Stimulated activated naive CD4-positive, alpha-beta T cell treated with Interleukin-2 at 50 U/mL for 16 hours (primary cell): ENCODE data around the gene ETNK2.
A peak's percentile ranks its signal among the peaks of the same experiment; 100 is the strongest.

Source experiments
- DNase-seq: peaks from one replicate; lab custom pipeline; 2025; lab: John Stamatoyannopoulos, UW

Gene ETNK2

GRCh38 chr1:204151552-204152309, at the start of gene ETNK2:
Gene ETNK2 (minus strand): TSS chr1:204152044. CDS start chr1:204151852, 192 bp downstream.
- peak; percentile 43 for DNase-seq

DNA sequence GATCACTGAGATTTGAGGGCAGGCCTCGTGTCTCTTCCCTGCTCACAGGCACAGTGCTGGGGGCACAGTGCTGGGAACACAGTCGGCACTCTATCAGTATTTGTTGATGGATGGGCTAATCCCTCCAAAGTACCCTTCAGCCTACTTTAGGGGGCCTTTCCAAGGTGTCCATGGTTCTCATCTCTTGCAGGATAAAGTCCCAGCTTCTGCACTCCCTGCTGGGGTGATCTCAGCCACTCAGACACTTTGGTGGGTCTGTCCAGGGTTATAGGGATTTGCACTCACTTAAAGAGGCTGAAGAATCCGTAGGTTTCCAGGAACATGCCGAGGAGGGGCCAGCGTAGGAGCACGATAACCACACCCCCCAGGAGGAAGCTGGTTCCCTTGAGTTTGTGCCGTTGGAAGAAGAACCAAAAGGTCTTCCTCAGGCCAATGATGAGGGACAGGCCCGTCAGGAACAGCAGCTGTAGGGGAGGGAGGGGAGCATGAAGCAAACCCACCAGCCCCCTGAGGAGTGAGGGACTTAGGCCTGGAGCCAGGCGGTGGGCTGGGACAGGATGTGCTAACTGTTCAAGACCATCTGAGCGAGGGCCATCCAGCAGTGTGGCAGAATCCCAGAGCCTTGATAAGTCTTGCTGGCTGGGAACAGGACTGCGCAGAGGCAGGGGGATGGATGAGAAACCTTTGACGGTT, 49.6 kb upstream of the ETNK2 start:
- no peak for DNase-seq

DNA sequence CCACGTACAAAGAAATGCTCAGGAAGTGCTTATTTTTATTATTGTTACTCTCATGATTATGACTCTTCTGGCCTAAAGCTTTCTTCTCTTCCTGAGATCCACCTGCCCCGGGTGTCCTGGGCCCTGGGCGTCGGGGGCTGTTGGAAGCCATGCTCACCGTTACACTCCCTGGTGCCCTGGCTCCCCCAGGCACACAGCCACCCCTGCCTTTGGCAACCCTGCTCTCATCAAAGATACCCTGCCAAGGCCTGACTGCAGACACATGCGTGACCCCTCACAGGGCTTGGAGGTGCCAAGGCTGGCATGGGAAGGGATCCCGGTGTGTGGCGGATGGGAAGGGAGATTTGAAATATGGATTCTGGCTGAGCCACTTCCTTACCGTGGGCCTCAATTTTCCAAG, 47.7 kb upstream of the ETNK2 start:
- DNase-seq, result no peak

- DNase-seq, result no peak
These were observed 46.8 kb upstream of the ETNK2 start for GRCh38 chr1:204198348-204199340.

- no peak for DNase-seq
These were observed 45.2 kb upstream of the ETNK2 start for GRCh38 chr1:204197068-204197467.

- DNase-seq, result no peak
These were observed 44.4 kb upstream of the ETNK2 start, which contains the start of gene KISS1 for GRCh38 chr1:204196068-204196795. Gene KISS1 (minus strand): TSS chr1:204196491. CDS start chr1:204192876, 3,615 bp downstream.

- no peak for DNase-seq
These were observed 42.9 kb upstream of the ETNK2 start for GRCh38 chr1:204194771-204195170.

DNA sequence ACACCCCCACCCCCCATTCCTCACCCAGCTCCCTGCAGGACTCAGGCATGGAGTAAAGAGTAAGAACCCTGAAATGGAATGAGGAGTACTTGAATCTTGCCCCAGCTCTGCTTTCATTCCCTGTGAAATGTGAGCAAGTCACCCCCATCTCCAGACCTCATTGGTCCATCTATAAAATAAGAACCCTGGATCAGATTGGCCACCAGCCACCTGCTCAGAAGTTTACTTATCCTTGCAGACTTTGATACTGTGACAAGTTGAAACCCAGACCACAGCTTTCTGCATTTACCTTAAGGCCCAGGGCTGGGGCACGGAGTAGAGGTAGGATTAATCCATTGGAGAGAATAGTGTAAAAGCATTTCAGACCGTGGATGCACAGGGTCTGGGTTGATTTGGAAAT, 42.2 kb upstream of the ETNK2 start:
- no peak for DNase-seq

DNA sequence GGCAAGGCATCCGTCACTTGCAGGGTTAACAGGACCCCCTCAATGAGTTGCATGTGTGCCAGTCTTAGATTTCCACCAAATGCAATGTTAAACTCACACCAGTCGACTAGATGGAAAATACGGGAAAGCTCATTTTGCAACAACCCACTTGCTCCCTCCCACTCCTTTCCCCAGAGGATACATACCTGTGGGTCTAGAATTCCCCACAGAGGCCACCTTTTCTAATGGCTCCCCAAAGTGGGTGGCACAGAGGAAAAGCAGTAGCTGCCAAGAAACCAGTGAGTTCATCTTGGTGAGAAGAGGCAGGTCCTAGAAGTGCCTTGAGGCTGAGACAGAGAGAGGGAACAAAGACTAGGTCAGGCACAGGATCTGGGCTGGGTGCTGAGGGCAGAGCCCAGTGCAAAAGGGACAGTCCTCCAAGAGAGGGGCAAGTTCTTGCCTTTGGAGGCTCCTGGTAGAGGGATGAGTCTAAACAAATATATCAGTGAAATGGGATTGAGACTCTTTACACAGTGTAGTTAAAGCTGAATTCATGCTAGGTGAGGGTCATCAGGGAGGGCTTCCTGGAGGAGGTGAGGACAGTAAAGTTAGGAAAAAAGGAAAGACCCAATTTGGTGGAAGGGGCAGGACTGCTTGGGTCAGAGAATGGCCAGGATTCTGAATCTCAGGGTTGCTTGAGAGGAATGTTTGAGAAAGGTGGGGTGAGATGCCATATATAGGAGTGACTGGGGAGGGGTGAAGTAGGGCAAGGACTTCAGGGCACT, 40.9 kb upstream of the ETNK2 start:
- no peak for DNase-seq

DNA sequence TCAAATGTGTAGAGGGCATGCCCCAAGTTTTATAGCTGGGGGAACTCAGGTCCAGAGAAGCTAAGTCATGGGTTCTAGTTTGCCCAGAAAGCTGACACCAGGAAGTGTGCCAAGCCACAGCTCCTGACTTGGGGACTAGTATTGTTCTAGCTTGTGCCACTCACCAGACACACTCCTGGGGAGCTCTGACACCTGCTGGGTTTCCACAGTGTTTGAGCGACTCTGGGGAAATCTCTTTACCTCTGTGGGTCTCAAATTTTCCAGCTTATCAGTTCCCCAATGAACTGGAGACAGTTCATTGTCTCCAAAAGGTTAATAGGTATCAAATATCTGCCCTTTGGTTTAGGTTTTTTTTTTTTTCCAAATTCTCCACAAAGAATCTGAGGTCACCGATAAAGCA, 40.2 kb upstream of the ETNK2 start:
- no peak for DNase-seq

GRCh38 chr1:204191456-204191855, 39.6 kb upstream of the ETNK2 start:
- DNase-seq, result no peak

DNA sequence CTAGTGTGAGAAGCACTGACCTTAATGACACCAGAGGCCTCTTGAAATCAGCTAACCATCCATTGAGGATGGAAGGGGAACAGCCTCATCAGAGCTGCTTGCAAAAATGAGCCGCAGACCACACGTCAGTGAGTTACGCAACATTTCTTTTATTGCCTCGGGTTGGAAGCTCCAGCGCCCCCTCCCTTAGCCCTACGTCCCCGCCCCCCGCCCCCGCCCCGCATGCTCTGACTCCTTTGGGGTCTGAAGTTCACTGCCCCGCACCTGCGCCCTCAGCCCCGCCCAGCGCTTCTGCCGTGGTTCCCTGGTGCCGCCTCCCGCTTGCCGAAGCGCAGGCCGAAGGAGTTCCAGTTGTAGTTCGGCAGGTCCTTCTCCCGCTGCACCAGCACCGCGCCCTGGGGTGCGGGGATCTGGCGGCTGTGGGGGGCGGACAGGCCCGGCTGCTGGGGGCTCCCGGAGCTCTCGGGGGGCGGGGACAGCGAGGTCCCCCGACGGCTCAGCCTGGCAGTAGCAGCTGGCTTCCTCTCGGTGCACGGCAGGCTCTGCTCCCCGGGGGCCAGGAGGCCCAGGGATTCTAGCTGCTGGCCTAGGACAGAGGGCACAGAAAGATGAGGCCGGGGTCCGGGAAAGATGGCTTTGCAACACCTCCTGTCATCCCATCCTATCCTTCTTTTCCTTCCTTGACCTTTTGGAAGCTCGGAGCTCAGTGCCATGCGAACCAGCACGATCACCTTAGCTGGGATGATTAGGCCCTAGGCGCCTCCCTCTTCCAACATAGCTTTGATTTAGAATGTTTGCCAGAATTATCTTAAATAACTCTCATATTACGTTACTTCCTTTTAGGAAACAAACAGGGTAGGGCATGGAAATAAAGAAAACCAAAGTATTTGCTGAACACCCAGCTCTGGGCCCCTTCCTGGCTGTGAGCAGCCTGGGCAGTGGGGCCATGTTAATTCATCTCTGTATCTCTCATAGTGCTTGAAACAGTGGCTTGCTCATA, 38.7 kb upstream of the ETNK2 start:
- no peak for DNase-seq

- DNase-seq, result no peak
These were observed 37.3 kb upstream of the ETNK2 start for GRCh38 chr1:204188959-204189639.

DNA sequence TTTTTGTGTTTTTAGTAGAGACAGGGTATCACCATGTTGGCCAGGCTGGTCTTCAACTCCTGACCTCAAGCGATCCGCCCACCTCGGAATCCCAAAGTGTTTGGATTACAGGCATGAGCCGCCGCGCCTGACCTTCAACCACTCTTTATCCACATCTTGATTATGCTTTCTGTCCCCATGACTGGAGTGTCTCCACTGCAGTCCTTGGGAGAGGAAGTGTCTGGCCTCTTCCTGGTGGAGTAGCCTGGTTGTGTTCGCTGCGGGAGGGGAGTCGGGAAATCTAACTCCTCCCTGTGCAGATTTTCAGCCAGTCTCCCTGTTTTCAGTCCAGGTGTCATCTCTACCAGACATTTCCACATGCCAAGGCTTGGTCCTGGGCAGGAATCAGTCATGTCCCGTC, 34.8 kb upstream of the ETNK2 start:
- no peak for DNase-seq

- DNase-seq, result no peak
These were observed 29.3 kb upstream of the ETNK2 start for GRCh38 chr1:204181116-204181515.

DNA sequence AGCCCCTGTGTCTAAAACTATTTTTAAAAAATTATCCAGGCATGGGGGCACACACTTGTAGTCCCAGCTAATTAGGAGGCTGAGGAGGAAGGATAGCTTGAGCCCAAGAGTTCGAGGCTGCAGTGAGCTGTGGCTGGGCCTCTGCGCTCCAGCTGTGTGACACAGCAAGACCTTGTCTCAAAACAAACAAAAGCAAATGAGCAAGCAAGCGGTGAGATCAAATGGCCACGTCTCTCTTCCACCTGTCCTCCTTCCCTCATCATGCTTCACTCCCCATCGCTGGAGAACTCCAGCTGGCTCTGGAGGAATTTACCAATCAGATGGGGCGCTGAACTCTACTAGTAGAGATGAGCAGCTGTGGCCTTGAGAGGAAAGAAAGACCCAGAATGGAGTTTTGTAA, 28.3 kb upstream of the ETNK2 start:
- DNase-seq, result no peak

- DNase-seq, result no peak
These were observed 26.8 kb upstream of the ETNK2 start for GRCh38 chr1:204178487-204179281.

DNA sequence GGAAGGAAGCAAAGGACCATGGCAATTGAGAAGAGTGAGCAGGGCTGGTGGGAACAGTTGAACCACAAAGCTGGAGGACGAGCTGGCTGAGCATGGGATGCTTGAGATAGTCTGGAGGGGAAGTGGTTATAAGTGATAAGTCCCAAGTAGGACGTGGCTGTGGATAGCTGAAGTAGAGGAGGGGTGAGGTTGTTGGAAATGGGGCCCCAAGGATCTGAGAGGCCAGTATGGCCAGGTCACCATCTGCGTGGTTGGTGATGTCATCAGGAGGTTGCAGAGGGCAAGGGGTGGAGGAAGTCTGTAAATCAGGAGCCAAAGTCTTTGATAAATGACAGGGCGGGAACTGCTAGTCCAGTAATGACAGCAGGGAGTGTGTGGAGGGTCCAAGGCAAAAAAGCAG, 25.3 kb upstream of the ETNK2 start:
- DNase-seq, result no peak
